Measurements from ENCODE around the gene FGA.

The FGA gene

GRCh38 chr4:154578919-154579318 lies 11.6 kb downstream of the FGA start:
- no peak for DNase-seq (ENCODE audit: low spot score)

GRCh38 chr4:154577324-154577723 lies 13.2 kb downstream of the FGA start:
- no peak for DNase-seq (ENCODE audit: low spot score)

DNA sequence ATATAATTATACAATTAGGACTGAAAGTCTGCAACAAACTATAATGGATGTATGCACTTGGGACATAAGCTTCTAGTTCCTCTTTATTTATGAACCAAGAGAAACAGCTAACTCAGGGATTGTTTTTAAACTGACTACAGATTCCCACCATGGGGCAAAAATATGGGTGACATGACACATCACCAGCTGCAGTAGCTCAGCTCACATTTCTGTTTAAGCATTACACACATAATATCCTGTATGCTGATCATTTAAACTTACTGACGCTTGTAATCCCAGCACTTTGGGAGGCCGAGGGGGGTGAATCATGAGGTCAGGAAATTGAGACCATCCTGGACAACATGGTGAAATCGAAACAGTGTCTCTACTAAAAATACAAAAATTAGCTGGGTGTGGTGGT lies 16.2 kb downstream of the FGA start:
- DNase-seq (ENCODE audit: low spot score), result no peak

DNA sequence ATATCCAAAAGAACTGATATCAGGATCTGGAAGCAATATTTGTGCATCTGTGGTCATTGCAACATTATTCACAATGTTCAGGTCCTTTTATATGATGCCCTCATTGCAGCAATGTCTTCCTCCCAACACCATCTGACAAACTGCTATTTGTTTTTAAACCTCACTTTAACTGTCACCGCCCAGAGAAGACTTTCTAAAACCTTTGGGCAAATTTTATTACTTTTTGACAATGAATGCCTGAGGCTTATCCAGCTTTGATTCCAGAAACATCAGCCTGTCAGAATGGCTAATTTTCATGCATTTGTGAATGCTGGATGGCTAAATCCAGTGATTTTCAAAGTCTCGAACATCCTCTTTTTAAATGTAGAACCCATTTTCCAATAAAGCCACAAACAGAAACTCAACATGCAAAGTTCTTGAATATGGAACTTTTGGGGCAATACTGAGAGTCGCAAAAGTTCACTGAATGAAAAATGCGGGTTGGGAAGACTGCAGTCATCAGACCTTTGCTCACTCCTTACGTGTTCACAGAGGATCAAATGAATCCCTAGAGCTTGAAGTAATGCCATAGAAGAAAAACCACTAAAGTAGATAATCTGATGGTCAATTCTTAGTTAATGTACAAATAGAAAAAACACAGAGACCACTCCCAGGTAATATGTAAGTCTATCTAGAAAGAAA lies 17.2 kb downstream of the FGA start:
- DNase-seq (ENCODE audit: low spot score), result no peak

GRCh38 chr4:154569584-154569983 lies 21.0 kb downstream of the FGA start:
- no peak for DNase-seq (ENCODE audit: low spot score)

DNA sequence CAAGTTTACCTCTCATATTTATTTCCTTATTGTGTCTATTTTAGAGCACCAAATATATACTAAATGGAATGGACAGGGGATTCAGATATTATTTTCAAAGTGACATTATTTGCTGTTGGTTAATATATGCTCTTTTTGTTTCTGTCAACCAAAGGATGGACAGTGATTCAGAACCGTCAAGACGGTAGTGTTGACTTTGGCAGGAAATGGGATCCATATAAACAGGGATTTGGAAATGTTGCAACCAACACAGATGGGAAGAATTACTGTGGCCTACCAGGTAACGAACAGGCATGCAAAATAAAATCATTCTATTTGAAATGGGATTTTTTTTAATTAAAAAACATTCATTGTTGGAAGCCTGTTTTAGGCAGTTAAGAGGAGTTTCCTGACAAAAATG lies 21.5 kb downstream of the FGA start:
- no peak for DNase-seq (ENCODE audit: low spot score)

DNA sequence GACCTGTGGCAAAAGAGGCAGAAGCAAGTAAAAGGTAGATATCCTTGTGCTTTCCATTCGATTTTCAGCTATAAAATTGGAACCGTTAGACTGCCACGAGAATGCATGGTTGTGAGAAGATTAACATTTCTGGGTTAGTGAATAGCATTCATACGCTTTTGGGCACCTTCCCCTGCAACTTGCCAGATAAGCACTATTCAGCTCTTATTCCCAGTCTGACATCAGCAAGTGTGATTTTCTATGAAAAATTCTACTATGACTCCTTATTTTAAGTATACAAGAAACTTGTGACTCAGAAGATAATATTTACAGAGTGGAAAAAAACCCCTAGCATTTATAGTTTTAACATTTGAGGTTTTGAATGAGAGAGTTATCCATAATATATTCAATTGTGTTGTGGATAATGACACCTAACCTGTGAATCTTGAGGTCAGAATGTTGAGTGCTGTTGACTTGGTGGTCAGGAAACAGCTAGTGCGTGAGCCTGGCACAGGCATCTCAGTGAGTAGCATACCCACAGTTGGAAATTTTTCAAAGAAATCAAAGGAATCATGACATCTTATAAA lies 23.8 kb downstream of the FGA start:
- DNase-seq (ENCODE audit: low spot score), result no peak

DNA sequence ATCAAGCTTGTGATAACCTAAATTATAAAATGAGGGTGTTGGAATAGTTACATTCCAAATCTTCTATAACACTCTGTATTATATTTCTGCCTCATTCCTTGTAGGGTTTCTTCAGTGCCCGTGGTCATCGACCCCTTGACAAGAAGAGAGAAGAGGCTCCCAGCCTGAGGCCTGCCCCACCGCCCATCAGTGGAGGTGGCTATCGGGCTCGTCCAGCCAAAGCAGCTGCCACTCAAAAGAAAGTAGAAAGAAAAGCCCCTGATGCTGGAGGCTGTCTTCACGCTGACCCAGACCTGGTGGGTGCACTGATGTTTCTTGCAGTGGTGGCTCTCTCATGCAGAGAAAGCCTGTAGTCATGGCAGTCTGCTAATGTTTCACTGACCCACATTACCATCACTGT lies 24.8 kb downstream of the FGA start:
- no peak for DNase-seq (ENCODE audit: low spot score)

DNA sequence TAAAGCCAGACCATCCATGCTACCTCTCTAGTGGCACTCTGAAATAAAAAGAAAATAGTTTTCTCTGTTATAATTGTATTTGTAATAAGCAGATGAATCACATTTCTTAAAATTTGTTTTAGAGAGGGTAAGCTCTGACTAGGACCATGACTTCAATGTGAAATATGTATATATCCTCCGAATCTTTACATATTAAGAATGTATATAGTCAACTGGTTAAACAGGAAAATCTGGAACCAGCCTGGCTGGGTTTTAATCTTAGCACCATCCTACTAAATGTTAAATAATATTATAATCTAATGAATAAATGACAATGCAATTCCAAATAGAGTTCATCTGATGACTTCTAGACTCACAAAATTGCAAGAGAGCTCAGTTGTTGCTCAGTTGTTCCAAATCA lies 26.2 kb downstream of the FGA start:
- no peak for DNase-seq (ENCODE audit: low spot score)

- no peak for DNase-seq (ENCODE audit: low spot score)
These were observed 27.8 kb downstream of the FGA start, which contains the start of gene FGB for GRCh38 chr4:154562697-154563254. TSS of gene FGB (plus strand) at chr4:154563011. CDS start at chr4:154563019, 8 bp downstream.

- no peak for DNase-seq (ENCODE audit: low spot score)
These were observed 29.7 kb downstream of the FGA start for GRCh38 chr4:154560824-154561231.

GRCh38 chr4:154560419-154560801 lies 30.1 kb downstream of the FGA start:
- DNase-seq (ENCODE audit: low spot score), result no peak

DNA sequence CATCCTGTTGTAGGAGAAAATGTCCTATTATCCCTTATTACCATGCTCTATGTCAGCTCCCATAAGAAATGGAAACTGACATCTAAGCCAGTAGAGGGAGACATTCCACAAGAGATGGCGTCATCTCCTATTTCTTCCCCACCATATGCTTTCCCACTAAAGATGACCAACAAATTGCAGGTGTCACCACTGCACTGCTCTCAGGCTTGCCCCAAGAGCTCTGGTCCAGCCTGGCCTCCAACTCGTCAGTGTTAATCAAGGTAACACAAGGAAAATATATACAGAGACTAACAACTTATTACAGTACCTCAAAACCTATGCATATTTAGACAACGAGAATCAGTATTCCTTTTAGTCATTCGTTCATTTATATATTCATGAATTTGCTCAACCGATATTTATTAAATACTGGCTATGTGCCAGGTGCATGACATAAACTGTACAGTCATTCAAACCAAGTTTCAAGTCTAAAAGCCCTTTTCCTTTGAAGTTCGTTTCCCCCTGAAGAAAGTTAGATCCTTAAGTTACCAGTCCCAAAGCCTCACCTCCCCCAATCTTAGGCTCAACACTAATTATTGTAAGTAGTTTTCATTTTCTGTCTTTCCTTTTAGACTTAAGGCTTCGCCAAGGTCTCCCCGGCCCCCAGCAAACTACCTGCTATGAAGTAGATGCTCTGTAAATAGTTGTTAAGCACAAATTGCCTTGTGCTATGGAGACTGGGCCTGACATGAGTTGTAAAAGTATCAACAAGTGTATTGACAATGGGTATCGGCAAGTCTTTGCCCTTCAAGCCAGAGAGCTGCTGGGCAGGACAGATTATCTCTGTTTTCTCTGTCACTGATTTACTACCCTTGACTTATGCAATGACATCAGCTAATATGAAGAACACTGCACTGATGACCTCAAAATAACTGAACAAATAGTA lies 30.8 kb downstream of the FGA start:
- DNase-seq (ENCODE audit: low spot score), result peak; percentile 37

DNA sequence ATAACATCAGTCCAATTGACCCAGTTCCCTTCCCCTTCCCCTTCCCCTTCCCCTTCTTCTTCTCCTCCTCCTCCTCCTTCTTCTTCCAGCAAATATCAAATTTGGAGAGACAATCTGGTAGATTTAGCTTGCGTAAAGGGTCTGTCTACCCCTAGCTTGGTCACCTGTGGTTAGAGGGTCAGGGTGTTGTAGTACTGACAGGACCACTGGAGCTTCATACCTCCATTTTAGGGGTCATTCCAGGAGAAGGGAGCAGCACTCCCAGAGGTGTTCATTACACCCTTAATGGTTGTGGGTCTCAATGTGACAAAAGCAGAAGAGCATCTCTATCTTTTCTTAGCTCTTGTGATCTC lies 31.4 kb downstream of the FGA start:
- no peak for DNase-seq (ENCODE audit: low spot score)

- DNase-seq (ENCODE audit: low spot score), result peak; percentile 76
These were observed 38.5 kb downstream of the FGA start for GRCh38 chr4:154551872-154552686.

DNA sequence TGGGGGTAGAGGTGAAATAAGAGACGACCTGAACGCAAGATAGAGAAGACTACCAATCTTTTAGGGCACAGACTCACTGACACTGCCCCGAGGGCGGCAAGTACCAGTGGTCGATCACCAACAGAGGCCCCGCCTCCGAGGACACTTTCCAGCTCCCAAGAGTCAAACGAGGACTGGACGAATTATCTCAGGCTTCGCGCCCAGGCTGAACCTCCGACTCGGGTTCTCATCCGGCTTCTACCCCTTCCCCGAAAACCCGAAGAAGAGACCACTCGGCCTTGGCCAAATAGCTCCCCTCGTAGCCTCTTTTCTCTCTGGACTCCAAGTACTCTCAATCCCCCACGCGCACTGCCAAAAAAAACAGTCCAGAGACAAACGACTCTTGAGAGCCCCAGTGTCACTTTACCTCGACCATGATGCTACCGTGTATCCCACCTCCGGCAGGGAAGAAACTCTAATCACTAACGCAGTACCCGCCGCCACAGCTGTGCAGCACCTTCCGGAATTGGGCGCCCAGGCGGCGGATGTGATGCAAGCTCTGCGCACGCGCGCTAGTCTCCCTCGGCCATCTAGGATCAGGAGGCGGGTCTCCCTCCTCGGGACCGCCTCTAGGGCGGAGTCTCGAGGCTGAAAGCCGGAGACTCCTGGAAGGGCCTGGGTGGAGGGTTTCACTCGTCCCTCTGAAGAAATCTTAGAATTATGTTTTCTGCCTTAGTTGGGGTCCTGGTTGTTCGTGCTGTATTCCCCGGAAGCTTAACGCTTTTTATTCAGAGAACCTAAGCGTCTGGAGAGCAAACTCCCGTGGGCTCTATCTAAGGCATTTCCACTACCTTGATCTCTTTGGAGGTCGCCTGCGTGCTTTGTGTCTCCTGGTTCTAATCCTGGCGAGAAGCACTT lies 40.4 kb downstream of the FGA start, which contains the start of gene PLRG1:
Gene PLRG1 (minus strand): TSS at position 507 of the 897 bp plus-strand sequence. CDS start 92 bp downstream, at position 415.
- peak; percentile 94 for DNase-seq (ENCODE audit: low spot score)

GRCh38 chr4:154545689-154546088 lies 44.9 kb downstream of the FGA start:
- DNase-seq (ENCODE audit: low spot score), result no peak

DNA sequence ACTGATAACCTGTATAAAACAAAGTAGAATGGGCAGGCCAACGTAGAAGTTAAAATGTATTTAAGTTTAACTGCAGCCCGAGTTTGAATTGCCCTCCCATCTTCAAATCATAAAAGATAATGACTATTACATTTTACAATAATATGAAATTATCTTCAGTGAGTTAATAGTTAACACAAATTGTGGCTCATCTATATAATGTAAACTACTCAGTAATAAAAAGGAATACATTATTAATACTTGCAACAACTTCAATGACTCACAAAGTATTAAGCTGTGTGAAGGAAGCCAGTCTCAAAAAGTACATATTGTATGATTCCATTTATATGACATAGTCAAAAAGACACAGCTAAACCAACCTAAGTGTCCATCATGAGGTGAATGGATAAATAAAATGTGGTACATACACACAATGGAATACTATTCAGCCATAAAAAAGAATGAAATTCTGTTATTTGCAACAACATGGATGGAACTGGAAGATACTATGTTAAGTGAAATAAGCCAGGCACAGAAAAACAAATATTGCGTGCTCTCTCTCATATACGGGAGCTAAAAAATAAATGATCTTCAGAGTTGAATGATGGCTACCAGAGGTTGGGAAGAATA lies 48.2 kb downstream of the FGA start:
- no peak for DNase-seq (ENCODE audit: low spot score)
